Measurements from ENCODE around the gene SEPTIN11.

Gene SEPTIN11

GRCh38 chr4:76952071-76952470 is 2.5 kb downstream of the SEPTIN11 start:
- no peak for TF ChIP-seq CTCF (IDR thresholded peaks at IDR 0.05; ENCODE audit: low read depth, low read length)
- DNase-seq (ENCODE audit: extremely low read depth, low read depth), result no peak

GRCh38 chr4:76952656-76953582 is 3.4 kb downstream of the SEPTIN11 start:
- TF ChIP-seq CTCF (IDR thresholded peaks at IDR 0.05; ENCODE audit: low read depth, low read length), result no peak
- no peak for DNase-seq (ENCODE audit: extremely low read depth, low read depth)

GRCh38 chr4:76953956-76954355 is 4.4 kb downstream of the SEPTIN11 start:
- no peak for DNase-seq (ENCODE audit: extremely low read depth, low read depth)
- TF ChIP-seq CTCF (IDR thresholded peaks at IDR 0.05; ENCODE audit: low read depth, low read length), result no peak

- DNase-seq (ENCODE audit: extremely low read depth, low read depth), result no peak
- no peak for TF ChIP-seq CTCF (IDR thresholded peaks at IDR 0.05; ENCODE audit: low read depth, low read length)
Observed at GRCh38 chr4:76954489-76954888, 4.9 kb downstream of the SEPTIN11 start.

GRCh38 chr4:76955182-76955581 is 5.6 kb downstream of the SEPTIN11 start:
- no peak for TF ChIP-seq CTCF (IDR thresholded peaks at IDR 0.05; ENCODE audit: low read depth, low read length)
- no peak for DNase-seq (ENCODE audit: extremely low read depth, low read depth)

GRCh38 chr4:76957004-76957738 is 7.6 kb downstream of the SEPTIN11 start:
- no peak for TF ChIP-seq CTCF (IDR thresholded peaks at IDR 0.05; ENCODE audit: low read depth, low read length)
- DNase-seq (ENCODE audit: extremely low read depth, low read depth), result no peak

GRCh38 chr4:76958891-76959290 is 9.3 kb downstream of the SEPTIN11 start:
- no peak for DNase-seq (ENCODE audit: extremely low read depth, low read depth)
- TF ChIP-seq CTCF (IDR thresholded peaks at IDR 0.05; ENCODE audit: low read depth, low read length), result no peak
